Breast epithelium (tissue), 4 donors: ENCODE data around the gene FSTL5. TPM values are rescaled to one million over a fixed set of nuclear protein-coding genes. Genes with fewer than 3 reads are reported as not detected.

Experiments used
- DNase-seq, 2 donors: peaks; one replicate each; pipeline ENCODE4 v3.0.0-alpha.2; 2019; ENCODE audit warnings: low spot score in 2 of 2
- H3K27ac ChIP-seq, 2 donors: fragments of 200-600 bp; sonication (generic) in 1 of 2; one replicate each; pipeline ENCODE4 v1.5.1; 2016 to 2019; ENCODE audit warnings: mild to moderate bottlenecking in 1 of 2
- H3K27me3 ChIP-seq, 2 donors: fragments of 200-600 bp; sonication (generic) in 1 of 2; one replicate each; pipeline versions ENCODE4 v1.5.1 to v1.6.0; 2017 to 2019; ENCODE audit warnings: control low read depth in 1 of 2, mild to moderate bottlenecking in 1 of 2
- H3K36me3 ChIP-seq: fragments of 200-600 bp; one replicate; pipeline ENCODE4 v1.5.1; 2019
- H3K4me1 ChIP-seq, 2 donors: fragments of 200-600 bp; sonication (generic); one replicate each; pipeline ENCODE4 v1.5.1; 2016 to 2019; ENCODE audit warnings: control low read depth in 1 of 2
- H3K4me3 ChIP-seq, 3 donors: fragments of 200-600 bp; sonication (generic); 1 replicate in 2 of 3; 2 replicates in 1 of 3; pipeline ENCODE4 v1.5.1; 2016 to 2019; ENCODE audit warnings: mild to moderate bottlenecking in 3 of 3, moderate library complexity in 2 of 3
- H3K9me3 ChIP-seq, 2 donors: fragments of 200-600 bp; sonication (generic) in 1 of 2; one replicate each; pipeline ENCODE4 v1.5.1; 2016 to 2019; ENCODE audit warnings: control low read depth in 1 of 2
- POLR2A ChIP-seq: fragments of 450-650 bp; IDR thresholded peaks from one replicate; pipeline ENCODE4 v1.6.1; 2016; ENCODE audit warnings: antibody characterized with exemption, mild to moderate bottlenecking, moderate library complexity
- POLR2AphosphoS5 ChIP-seq, 3 donors: sonication (generic); formaldehyde crosslinking; IDR thresholded peaks; one replicate each; pipeline ENCODE4 v1.6.1; 2017; ENCODE audit warnings: antibody characterized with exemption in 3 of 3
- intact Hi-C: fragments of 100-400 bp; cut with DNase I; formaldehyde crosslinking; loops from one replicate; pipeline ENCODE4 v1.15.1; 2023; ENCODE audit warnings: low total_unique reads
- total RNA-seq, 3 donors: library from RNA; depleted of rRNA; stranded (reverse); fragments of >200 nt; gene quantifications; one replicate each; pipeline ENCODE4 v1.1.0, GENCODE V29; 2016
- TF ChIP-seq, protein P1 (sequence below), 3 donors: fragments of 450-650 bp; IDR thresholded peaks; one replicate each; pipeline ENCODE4 v1.5.1; 2016 to 2017; ENCODE audit warnings: antibody characterized with exemption in 3 of 3, mild to moderate bottlenecking in 3 of 3, moderate library complexity in 3 of 3

Gene FSTL5
- total RNA-seq, 3 donors from 2014 or later: not detected

DNA sequence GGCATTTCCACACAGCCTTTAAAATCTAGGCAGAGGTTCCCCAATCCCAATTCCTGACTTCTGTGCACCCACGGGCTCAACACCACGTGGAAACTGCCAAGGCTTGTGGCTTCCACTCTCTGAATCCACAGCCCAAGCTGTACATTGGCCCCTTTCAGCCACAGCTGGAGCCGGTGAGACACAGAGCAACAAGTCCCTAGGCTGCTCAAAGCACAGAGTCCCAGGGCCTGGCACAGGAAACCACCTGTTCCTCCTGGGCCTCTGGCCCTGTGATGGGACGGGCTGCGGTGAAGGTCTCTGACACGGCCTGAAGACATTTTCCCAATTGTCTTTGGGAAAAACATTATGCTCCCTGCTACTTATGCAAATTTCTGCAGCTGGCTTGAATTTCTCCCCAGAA lies 500.0 kb downstream of the FSTL5 start:
- no peaks in the 10 kb centered on the region for H3K27me3 ChIP-seq
- H3K36me3 ChIP-seq: no peaks in the 10 kb centered on the region
- no peak overlapping the region for H3K27ac ChIP-seq
- TF ChIP-seq, protein P1, sequence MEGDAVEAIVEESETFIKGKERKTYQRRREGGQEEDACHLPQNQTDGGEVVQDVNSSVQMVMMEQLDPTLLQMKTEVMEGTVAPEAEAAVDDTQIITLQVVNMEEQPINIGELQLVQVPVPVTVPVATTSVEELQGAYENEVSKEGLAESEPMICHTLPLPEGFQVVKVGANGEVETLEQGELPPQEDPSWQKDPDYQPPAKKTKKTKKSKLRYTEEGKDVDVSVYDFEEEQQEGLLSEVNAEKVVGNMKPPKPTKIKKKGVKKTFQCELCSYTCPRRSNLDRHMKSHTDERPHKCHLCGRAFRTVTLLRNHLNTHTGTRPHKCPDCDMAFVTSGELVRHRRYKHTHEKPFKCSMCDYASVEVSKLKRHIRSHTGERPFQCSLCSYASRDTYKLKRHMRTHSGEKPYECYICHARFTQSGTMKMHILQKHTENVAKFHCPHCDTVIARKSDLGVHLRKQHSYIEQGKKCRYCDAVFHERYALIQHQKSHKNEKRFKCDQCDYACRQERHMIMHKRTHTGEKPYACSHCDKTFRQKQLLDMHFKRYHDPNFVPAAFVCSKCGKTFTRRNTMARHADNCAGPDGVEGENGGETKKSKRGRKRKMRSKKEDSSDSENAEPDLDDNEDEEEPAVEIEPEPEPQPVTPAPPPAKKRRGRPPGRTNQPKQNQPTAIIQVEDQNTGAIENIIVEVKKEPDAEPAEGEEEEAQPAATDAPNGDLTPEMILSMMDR (IDR thresholded peaks at IDR 0.05): no peak
- TF ChIP-seq POLR2AphosphoS5 (IDR thresholded peaks at IDR 0.05) (no peak), POLR2A (no peak)
- intact Hi-C loops: no loop called here
- no peak for DNase-seq
- H3K4me3 ChIP-seq: no peak overlapping the region
- H3K9me3 ChIP-seq: no peaks in the 10 kb centered on the region
- no peaks in the 10 kb centered on the region for H3K4me1 ChIP-seq

DNA sequence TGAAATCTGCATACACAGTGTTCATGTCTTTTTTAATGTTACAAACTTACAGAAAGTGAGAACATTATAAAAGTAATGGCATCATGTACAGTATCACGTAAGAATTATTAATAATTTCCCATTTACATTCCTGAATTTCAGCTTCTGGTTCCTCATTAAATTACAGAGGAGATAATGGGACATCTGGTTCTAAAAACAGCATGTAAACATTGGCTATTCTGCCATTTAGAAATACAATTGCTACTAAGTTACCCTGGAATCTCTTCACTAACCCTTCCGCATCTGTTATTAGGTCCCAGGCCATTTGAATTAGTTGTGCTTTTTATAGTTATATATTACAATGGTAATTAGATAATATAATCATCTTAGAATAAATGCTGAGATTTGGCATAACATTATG lies 505.1 kb downstream of the FSTL5 start:
- Histone ChIP-seq H3K27ac (no peak overlapping the region), H3K27me3 (no peaks in the 10 kb centered on the region), H3K36me3 (no peaks in the 10 kb centered on the region), H3K9me3 (no peaks in the 10 kb centered on the region), H3K4me3 (no peak overlapping the region), H3K4me1 (no peaks in the 10 kb centered on the region)
- TF ChIP-seq POLR2A (no peak), POLR2AphosphoS5 (IDR thresholded peaks at IDR 0.05) (no peak)
- TF ChIP-seq, protein P1 (IDR thresholded peaks at IDR 0.05): no peak
- no peak for DNase-seq
- intact Hi-C loops: no loop called here

DNA sequence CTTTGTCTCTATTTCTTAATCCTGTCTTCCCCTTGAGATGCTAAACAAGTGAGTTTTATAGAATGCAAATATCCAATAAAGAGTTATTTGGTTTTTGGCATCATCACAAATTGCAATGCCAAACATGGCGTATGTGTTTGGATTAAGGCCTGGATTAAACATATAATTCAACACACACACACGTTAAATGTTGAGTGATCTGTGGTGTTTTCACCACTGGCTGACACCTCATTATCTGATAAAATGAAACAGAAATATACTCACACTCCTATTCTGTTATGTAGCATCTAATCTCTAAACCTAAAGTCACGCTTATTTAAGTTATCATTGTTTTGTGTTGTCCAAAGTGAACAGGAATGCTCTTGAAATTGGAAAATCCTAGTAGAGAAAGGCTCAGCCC lies 506.2 kb downstream of the FSTL5 start:
- H3K27me3 ChIP-seq: no peaks in the 10 kb centered on the region
- no peak overlapping the region for H3K27ac ChIP-seq
- H3K9me3 ChIP-seq: no peaks in the 10 kb centered on the region
- no peaks in the 10 kb centered on the region for H3K4me1 ChIP-seq
- intact Hi-C loops: no loop called here
- DNase-seq: no peak
- no peak overlapping the region for H3K4me3 ChIP-seq
- TF ChIP-seq, protein P1 (IDR thresholded peaks at IDR 0.05): no peak
- no peak for TF ChIP-seq POLR2A
- TF ChIP-seq POLR2AphosphoS5 (IDR thresholded peaks at IDR 0.05): no peak
- no peaks in the 10 kb centered on the region for H3K36me3 ChIP-seq

DNA sequence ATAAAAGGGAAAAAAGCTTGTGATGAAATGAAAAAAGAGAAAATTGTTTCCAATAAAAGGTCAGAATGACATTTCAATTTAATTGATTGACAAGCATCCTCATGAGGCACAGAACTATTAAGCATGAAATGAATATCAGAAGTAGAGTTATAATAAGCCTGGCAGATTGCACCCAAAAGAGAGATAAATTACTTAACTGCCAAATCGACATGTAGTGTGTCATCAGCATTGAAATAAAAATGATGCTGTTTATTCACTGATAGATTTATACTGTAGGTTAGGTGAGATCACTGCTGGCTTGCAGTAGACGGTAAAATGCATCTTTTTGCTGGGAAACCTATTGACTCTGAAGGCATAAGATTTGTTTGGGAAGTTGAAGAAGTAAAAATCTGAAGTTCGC lies 507.2 kb downstream of the FSTL5 start:
- TF ChIP-seq, protein P1 (IDR thresholded peaks at IDR 0.05): no peak
- no peak for TF ChIP-seq POLR2A
- TF ChIP-seq POLR2AphosphoS5 (IDR thresholded peaks at IDR 0.05): no peak
- Histone ChIP-seq H3K27me3 (no peaks in the 10 kb centered on the region), H3K4me1 (no peaks in the 10 kb centered on the region), H3K27ac (no peak overlapping the region), H3K9me3 (no peaks in the 10 kb centered on the region), H3K4me3 (no peak overlapping the region), H3K36me3 (no peaks in the 10 kb centered on the region)
- intact Hi-C loops: no loop called here
- no peak for DNase-seq

DNA sequence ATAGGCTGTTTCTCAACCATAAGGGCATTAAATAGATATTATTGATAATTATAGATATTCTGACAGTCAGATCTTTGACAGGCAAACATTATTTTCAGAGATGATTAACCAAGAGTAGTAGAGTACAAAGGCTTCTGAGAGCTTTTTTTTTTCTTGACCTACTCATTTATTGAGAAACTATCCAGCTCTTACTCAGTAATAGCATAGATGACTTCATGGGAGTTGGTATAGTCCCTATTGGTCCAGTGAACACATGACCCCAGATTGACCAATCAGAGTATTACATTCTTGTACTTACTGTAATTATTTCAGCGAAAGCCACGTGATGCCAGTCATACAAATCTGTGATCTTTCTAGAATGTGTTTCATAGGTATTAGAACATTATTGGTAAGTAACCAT lies 508.7 kb downstream of the FSTL5 start:
- intact Hi-C loops: no loop called here
- Histone ChIP-seq H3K9me3 (no peaks in the 10 kb centered on the region), H3K27me3 (no peaks in the 10 kb centered on the region), H3K36me3 (no peaks in the 10 kb centered on the region), H3K4me3 (no peak overlapping the region), H3K27ac (no peak overlapping the region), H3K4me1 (no peaks in the 10 kb centered on the region)
- TF ChIP-seq, protein P1 (IDR thresholded peaks at IDR 0.05): no peak
- TF ChIP-seq POLR2AphosphoS5 (IDR thresholded peaks at IDR 0.05) (no peak), POLR2A (no peak)
- DNase-seq: no peak
